Erythroblast (primary cell): ENCODE measurements around the gene DPYSL4.

Source experiments
- GATA1 ChIP-seq: IDR thresholded peaks from 2 replicates; pipeline ENCODE4 v1.6.1; 2011; ENCODE audit warnings: low read depth, mild to moderate bottlenecking, control low read depth, low read length, moderate library complexity
- POLR2A ChIP-seq: IDR thresholded peaks from 2 replicates; pipeline ENCODE4 v1.6.1; 2011; ENCODE audit warnings: mild to moderate bottlenecking, low read length

DNA sequence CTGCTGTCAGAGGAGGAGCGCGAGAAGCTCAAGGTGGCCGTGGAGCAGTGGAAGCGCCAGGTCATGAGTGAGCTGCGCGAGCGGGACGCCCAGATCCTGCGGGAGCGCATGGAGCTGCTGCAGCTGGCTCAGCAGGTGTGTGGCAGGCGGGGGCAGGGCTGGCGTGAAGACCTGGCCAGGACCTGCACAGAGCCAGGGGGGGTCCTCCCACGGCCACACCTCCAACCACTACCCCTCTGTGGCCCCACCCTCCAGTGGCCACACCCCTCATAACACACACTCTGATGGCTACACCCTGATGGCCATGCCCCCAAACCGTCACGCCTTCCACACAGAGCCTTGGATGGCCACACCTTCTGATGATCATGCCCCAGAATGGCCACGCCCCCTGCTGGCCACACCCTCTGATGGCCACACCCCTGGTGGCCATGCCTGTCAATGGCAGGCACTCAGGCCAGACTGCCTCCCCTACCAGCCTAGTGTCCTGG is 23.4 kb upstream of the DPYSL4 start:
- TF ChIP-seq POLR2A (no peak), GATA1 (no peak)
